ENCODE data around the gene SIVA1.
A peak's percentile ranks its signal among the peaks of the same experiment; 100 is the strongest.

The SIVA1 gene

GRCh38 chr14:104735830-104736642 is 16.9 kb upstream of the SIVA1 start:
- no peak overlapping the region for H3K4me3 ChIP-seq (ENCODE audit: low read length)

GRCh38 chr14:104738375-104739019 is 14.4 kb upstream of the SIVA1 start:
- no peak overlapping the region for H3K4me3 ChIP-seq (ENCODE audit: low read length)
- no peak for DNase-seq (ENCODE audit: low read depth)
- TF ChIP-seq, protein P1, sequence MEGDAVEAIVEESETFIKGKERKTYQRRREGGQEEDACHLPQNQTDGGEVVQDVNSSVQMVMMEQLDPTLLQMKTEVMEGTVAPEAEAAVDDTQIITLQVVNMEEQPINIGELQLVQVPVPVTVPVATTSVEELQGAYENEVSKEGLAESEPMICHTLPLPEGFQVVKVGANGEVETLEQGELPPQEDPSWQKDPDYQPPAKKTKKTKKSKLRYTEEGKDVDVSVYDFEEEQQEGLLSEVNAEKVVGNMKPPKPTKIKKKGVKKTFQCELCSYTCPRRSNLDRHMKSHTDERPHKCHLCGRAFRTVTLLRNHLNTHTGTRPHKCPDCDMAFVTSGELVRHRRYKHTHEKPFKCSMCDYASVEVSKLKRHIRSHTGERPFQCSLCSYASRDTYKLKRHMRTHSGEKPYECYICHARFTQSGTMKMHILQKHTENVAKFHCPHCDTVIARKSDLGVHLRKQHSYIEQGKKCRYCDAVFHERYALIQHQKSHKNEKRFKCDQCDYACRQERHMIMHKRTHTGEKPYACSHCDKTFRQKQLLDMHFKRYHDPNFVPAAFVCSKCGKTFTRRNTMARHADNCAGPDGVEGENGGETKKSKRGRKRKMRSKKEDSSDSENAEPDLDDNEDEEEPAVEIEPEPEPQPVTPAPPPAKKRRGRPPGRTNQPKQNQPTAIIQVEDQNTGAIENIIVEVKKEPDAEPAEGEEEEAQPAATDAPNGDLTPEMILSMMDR (IDR thresholded peaks at IDR 0.05; ENCODE audit: insufficient read depth, low read depth, low read length, missing control alignments): no peak

More at GRCh38 chr14:104735830-104736642, 16.9 kb upstream of the SIVA1 start:
- DNase-seq (ENCODE audit: low read depth): peak; percentile 65
- TF ChIP-seq, protein P1 (IDR thresholded peaks at IDR 0.05; ENCODE audit: insufficient read depth, low read depth, low read length, missing control alignments): no peak

DNA sequence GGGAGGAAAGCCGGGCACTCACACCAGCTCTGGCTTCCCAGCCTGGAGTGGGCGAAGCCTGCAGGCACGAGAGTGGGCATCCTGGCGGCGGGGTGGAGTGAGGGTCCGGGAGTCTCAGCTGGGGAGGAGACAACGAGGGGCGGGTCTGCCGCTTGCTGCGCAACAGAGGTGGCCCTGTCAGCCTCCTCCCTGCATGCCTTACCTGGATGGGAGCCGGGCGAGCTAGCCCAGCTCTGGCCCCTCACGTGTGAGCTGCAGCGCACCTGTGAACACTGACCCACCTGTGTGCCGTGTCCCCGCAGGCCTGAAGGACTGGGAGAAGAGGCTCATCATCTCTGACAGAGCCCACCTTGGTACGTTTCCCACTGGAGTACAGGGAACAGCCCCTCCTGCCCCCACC is 13.9 kb upstream of the SIVA1 start:
- DNase-seq (ENCODE audit: low read depth): no peak
- no peak overlapping the region for H3K4me3 ChIP-seq (ENCODE audit: low read length)
- TF ChIP-seq, protein P1 (IDR thresholded peaks at IDR 0.05; ENCODE audit: insufficient read depth, low read depth, low read length, missing control alignments): no peak

- TF ChIP-seq, protein P1 (IDR thresholded peaks at IDR 0.05; ENCODE audit: insufficient read depth, low read depth, low read length, missing control alignments): no peak
- no peak overlapping the region for H3K4me3 ChIP-seq (ENCODE audit: low read length)
- DNase-seq (ENCODE audit: low read depth): no peak
Observed at GRCh38 chr14:104739546-104740516, 13.1 kb upstream of the SIVA1 start.

- no peak overlapping the region for H3K4me3 ChIP-seq (ENCODE audit: low read length)
- TF ChIP-seq, protein P1 (IDR thresholded peaks at IDR 0.05; ENCODE audit: insufficient read depth, low read depth, low read length, missing control alignments): no peak
- DNase-seq (ENCODE audit: low read depth): no peak
Observed at GRCh38 chr14:104741108-104741802, 11.7 kb upstream of the SIVA1 start.

DNA sequence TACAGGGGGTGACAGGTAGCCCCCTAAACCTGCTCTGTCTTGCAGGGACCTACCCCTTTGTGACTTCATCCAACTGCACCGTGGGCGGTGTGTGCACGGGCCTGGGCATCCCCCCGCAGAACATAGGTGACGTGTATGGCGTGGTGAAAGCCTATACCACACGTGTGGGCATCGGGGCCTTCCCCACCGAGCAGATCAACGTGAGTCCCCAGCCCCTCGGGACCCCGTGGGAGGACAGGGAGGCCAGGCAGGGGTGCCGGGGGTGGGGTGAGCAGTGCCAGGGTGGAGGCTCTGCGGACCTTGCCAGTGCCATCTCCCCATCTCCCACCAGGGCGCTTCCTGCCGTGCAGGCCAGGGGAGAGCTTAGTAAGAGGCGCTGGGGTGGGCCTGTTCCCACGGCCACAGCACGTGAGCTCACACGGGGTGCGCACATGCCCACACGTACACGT is 11.1 kb upstream of the SIVA1 start:
- no peak for DNase-seq (ENCODE audit: low read depth)
- no peak overlapping the region for H3K4me3 ChIP-seq (ENCODE audit: low read length)
- TF ChIP-seq, protein P1 (IDR thresholded peaks at IDR 0.05; ENCODE audit: insufficient read depth, low read depth, low read length, missing control alignments): no peak

Measured in epithelial cell of esophagus (primary cell).